Fibroblast of skin of abdomen (primary cell): Measurements from ENCODE around the gene GRAMD1C.
A peak's percentile ranks its signal among the peaks of the same experiment; 100 is the strongest.

Experiments
- DNase-seq: peaks from one replicate; pipeline ENCODE4 v3.0.0-alpha.2; 2013

GRAMD1C gene

GRCh38 chr3:113953677-113954076, 115.1 kb downstream of the GRAMD1C start:
- DNase-seq: peak; percentile 1

- DNase-seq: no peak
Measured at GRCh38 chr3:113954091-113954685, 115.6 kb downstream of the GRAMD1C start.

GRCh38 chr3:113963879-113964278, 125.3 kb downstream of the GRAMD1C start:
- no peak for DNase-seq

- no peak for DNase-seq
Measured at GRCh38 chr3:113966172-113966571, 127.6 kb downstream of the GRAMD1C start.

DNA sequence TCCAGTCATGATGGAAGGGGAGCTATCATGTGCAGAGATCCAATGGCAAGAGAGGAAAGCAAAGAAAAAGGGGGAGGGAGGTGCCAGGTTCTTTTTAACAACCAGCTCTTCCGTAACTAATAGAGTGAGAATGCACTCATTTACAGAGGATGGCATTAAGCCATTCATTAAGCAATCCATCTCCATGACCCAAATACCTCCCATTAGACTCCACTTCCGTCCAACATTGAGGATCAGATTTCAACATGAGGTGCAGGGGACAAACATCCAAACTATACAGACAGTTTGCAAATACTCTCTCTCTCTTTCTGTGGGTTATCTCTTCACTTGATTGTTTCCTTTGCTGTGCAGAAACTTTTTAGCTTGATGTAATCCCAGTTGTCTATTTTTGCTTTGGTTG, 130.4 kb downstream of the GRAMD1C start:
- DNase-seq: peak; percentile 5

- no peak for DNase-seq
Measured at GRCh38 chr3:113977822-113978221, 139.2 kb downstream of the GRAMD1C start.

DNA sequence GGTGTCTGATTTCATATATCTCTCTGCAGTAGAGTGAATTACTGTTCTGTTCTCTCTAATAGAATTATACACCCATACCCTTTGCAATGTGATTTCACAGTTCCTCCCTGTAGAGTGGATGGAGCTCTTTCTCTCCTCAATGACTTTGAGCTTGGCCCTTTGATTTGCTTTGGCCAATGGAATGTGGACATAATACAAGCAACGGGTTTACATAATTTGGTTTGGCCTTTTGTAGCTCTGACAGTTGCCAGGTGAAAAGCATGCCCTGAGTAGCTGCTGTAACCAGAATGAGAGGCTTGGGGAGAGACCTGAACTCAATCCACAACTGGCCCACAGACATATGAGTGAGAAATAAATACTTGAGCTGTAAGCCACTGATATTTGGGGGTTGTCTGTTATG, 141.3 kb downstream of the GRAMD1C start:
- DNase-seq: no peak

GRCh38 chr3:113981803-113982202, 143.2 kb downstream of the GRAMD1C start:
- DNase-seq: no peak

GRCh38 chr3:113983544-113983943, 145.0 kb downstream of the GRAMD1C start:
- no peak for DNase-seq

DNA sequence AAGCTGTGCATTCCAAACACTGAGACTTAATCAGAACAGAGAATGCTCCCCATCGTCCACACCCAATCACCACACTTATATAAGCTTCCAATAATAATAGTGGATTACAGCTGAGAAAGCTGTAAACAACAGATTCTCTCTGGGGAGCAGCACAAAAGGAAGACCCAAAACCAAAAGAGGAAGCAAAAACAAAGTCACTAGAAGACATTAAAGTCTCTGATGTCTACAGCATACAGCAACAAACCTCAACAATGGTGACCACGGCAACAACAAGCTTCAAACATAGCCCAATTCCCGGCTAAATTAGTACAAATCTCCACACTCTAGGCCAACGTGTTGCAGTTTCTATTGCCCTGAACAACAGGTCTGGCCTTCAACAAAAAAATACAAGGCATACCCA, 147.0 kb downstream of the GRAMD1C start:
- no peak for DNase-seq
